K562 (cell line): ENCODE measurements around the gene DHRS2. TPM values are rescaled to one million over a fixed set of nuclear protein-coding genes. Genes with fewer than 3 reads are reported as not detected.

ENCODE experiments used
- ATAC-seq: fragments of 200-7000 bp; cut with Tn5 transposase; 3 replicates; pipeline ENCODE4 v1.9.1; 2020; ENCODE audit warnings: moderate library complexity
- BruUV-seq: library from RNA; stranded (reverse); fragments of 400-500 nt; replicated peaks from 2 replicates; lab custom pipeline; 2021; lab: Mats Ljungman, UMichigan
- CTCF ChIA-PET: fragments of 300-600 bp; formaldehyde crosslinking; extraction: SDS; loops from one replicate; lab custom pipeline; 2021; ENCODE audit warnings: low intra/inter-chr PET ratio; lab: Yijun Ruan, JAX
- POLR2A ChIA-PET: fragments of 300-600, 350-650 bp; sonication (Branson Sonifier 250); formaldehyde crosslinking; extraction: SDS; loops from one replicate; lab custom pipeline; 2021; ENCODE audit warnings: antibody characterized with exemption, inconsistent platforms; lab: Yijun Ruan, JAX
- DNase-seq, 4 experiments: peaks; one replicate each; pipeline versions ENCODE4 v3.0.0 to v3.0.0-alpha.2; 2011 to 2018; ENCODE audit warnings: low spot score in 3 of 4, mixed read lengths in 3 of 4; ENCODE audit errors: extremely low read depth in 1 of 4
- FAIRE-seq: peaks from 2 replicates; lab custom pipeline; 2011; peaks lifted over from hg19 to GRCh38; lab: Jason Lieb, UNC
- H2AFZ ChIP-seq: 2 replicates; pipeline ENCODE4 v1.6.0; 2011; ENCODE audit warnings: low read depth, low read length, control low read depth, inconsistent platforms
- H3K27ac ChIP-seq: fragments of 200-600 bp; 3 replicates; pipeline ENCODE4 v1.8.0; 2011; ENCODE audit warnings: low read depth, mild to moderate bottlenecking, control low read depth, inconsistent platforms, low read length, moderate library complexity, mixed read lengths; ENCODE audit errors: extremely low read depth
- H3K27me3 ChIP-seq, 2 experiments: fragments of 300-600 bp in 1 of 2; 2 replicates in 1 of 2; 3 replicates in 1 of 2; pipeline versions ENCODE4 v1.6.0 to v1.8.0; 2011; ENCODE audit warnings: inconsistent platforms in 2 of 2, low read length in 2 of 2, mild to moderate bottlenecking in 1 of 2, mixed read lengths in 1 of 2, moderate library complexity in 1 of 2; ENCODE audit not compliant: control insufficient read depth in 2 of 2, insufficient read depth in 2 of 2
- H3K36me3 ChIP-seq: fragments of 300-600 bp; 3 replicates; pipeline ENCODE4 v1.8.0; 2011; ENCODE audit warnings: mild to moderate bottlenecking, low read length, inconsistent platforms; ENCODE audit not compliant: control insufficient read depth, insufficient read depth
- H3K4me1 ChIP-seq, 2 experiments: fragments of 200-600 bp in 1 of 2; replicated peaks in 1 of 2; 2 replicates in 1 of 2; 3 replicates in 1 of 2; pipeline versions ENCODE4 v1.5.1 to v1.8.0; 2011; ENCODE audit warnings: inconsistent platforms in 2 of 2, low read length in 2 of 2, mild to moderate bottlenecking in 1 of 2, mixed read lengths in 1 of 2, moderate library complexity in 1 of 2; ENCODE audit not compliant: control insufficient read depth in 2 of 2, insufficient read depth in 2 of 2
- H3K4me2 ChIP-seq: 2 replicates; pipeline ENCODE4 v1.6.1; 2011; ENCODE audit warnings: low read length, control low read depth, inconsistent platforms, mixed read lengths; ENCODE audit not compliant: insufficient read depth
- H3K4me3 ChIP-seq: fragments of 200-600 bp; sonication (generic), shearing (Covaris generic); 2 replicates; pipeline ENCODE4 v1.5.1; 2016; ENCODE audit warnings: control low read depth, inconsistent platforms
- H3K79me2 ChIP-seq: fragments of 200-600 bp; 3 replicates; pipeline ENCODE4 v1.8.0; 2011; ENCODE audit warnings: low read length, inconsistent platforms; ENCODE audit not compliant: control insufficient read depth, insufficient read depth
- H3K9ac ChIP-seq, 2 experiments: 2 replicates each; pipeline versions ENCODE4 v1.6.0 to v1.6.1; 2011; ENCODE audit warnings: low read depth in 2 of 2, low read length in 2 of 2, control low read depth in 1 of 2, inconsistent platforms in 1 of 2, mild to moderate bottlenecking in 1 of 2, mixed read lengths in 1 of 2; ENCODE audit not compliant: insufficient read depth in 1 of 2
- H3K9me1 ChIP-seq: one replicate; pipeline ENCODE4 v1.6.0; 2011; ENCODE audit warnings: inconsistent platforms, mild to moderate bottlenecking, low read length, moderate library complexity; ENCODE audit not compliant: control insufficient read depth, insufficient read depth
- H3K9me3 ChIP-seq: replicated peaks from 2 replicates; pipeline ENCODE4 v1.5.1; 2011; ENCODE audit warnings: low read depth, low read length, inconsistent platforms; ENCODE audit not compliant: control insufficient read depth, insufficient read depth
- H4K20me1 ChIP-seq: replicated peaks from 2 replicates; pipeline ENCODE4 v1.6.1; 2011; ENCODE audit warnings: low read length, inconsistent platforms, mixed read lengths; ENCODE audit not compliant: control insufficient read depth, insufficient read depth
- CEBPB ChIP-seq: fragments of 450-650 bp; IDR thresholded peaks from 2 replicates; pipeline ENCODE4 v1.6.1; 2016; ENCODE audit warnings: missing genetic modification characterization, missing compliant biosample characterization
- HDAC3 ChIP-seq: fragments of 450-650 bp; IDR thresholded peaks from 2 replicates; pipeline ENCODE4 v1.6.1; 2018; ENCODE audit warnings: borderline replicate concordance, mild to moderate bottlenecking, moderate library complexity; ENCODE audit not compliant: partially characterized antibody
- ID3 ChIP-seq, 2 experiments: fragments of 250-450 bp in 1 of 2; fragments of 450-650 bp in 1 of 2; sonication (Bioruptor Pico) in 1 of 2; IDR thresholded peaks; 2 replicates each; pipeline versions ENCODE4 v1.6.1 to v1.8.0; 2016 to 2021; ENCODE audit warnings: mild to moderate bottlenecking in 2 of 2, moderate library complexity in 2 of 2, missing compliant biosample characterization in 1 of 2, missing genetic modification characterization in 1 of 2
- KDM4B ChIP-seq, 2 experiments: fragments of 450-650 bp in 1 of 2; sonication (generic) in 1 of 2; IDR thresholded peaks; 2 replicates each; pipeline ENCODE4 v1.6.1; 2016 to 2017; ENCODE audit warnings: borderline replicate concordance in 2 of 2, antibody characterized with exemption in 1 of 2, low read depth in 1 of 2, mild to moderate bottlenecking in 1 of 2
- MTA2 ChIP-seq: fragments of 450-650 bp; IDR thresholded peaks from 2 replicates; pipeline ENCODE4 v1.6.1; 2016; ENCODE audit warnings: low read depth
- MXI1 ChIP-seq: IDR thresholded peaks from 2 replicates; pipeline ENCODE4 v1.6.1; 2011; ENCODE audit warnings: low read depth, mild to moderate bottlenecking, improper control_type of control experiment, low read length
- NCOA6 ChIP-seq: fragments of 450-650 bp; IDR thresholded peaks from 2 replicates; pipeline ENCODE4 v1.6.1; 2017; ENCODE audit warnings: mild to moderate bottlenecking
- TBP ChIP-seq: optimal IDR thresholded peaks from 2 replicates; pipeline ENCODE3; 2011; ENCODE audit warnings: low read depth, low read length, improper control_type of control experiment
- TFAM ChIP-seq: fragments of 250-450 bp; sonication (Bioruptor Pico); conservative IDR thresholded peaks from 2 replicates; pipeline ENCODE4 v1.5.0; 2021; ENCODE audit warnings: mild to moderate bottlenecking, moderate library complexity
- VEZF1 ChIP-seq: fragments of 200-800 bp; sonication (Bioruptor generic); IDR thresholded peaks from 2 replicates; pipeline ENCODE4 v1.6.1; 2017; ENCODE audit warnings: missing genetic modification characterization, missing compliant biosample characterization
- ZFP1 ChIP-seq: fragments of 450-650 bp; formaldehyde crosslinking; IDR thresholded peaks from 2 replicates; pipeline ENCODE4 v1.4.0; 2020; ENCODE audit warnings: mild to moderate bottlenecking, mixed read lengths
- ZFX ChIP-seq: sonication (generic); formaldehyde crosslinking; IDR thresholded peaks from 2 replicates; pipeline ENCODE4 v1.8.0; 2022; ENCODE audit warnings: mild to moderate bottlenecking, missing genetic modification reagents, moderate library complexity
- ZNF280A ChIP-seq: fragments of 450-650 bp; IDR thresholded peaks from 2 replicates; pipeline ENCODE4 v1.6.1; 2018; ENCODE audit warnings: mild to moderate bottlenecking, low read depth; ENCODE audit not compliant: partially characterized antibody
- ZNF511 ChIP-seq: sonication (generic); formaldehyde crosslinking; IDR thresholded peaks from 2 replicates; pipeline ENCODE4 v1.8.0; 2022; ENCODE audit warnings: mild to moderate bottlenecking, missing genetic modification reagents
- WGBS: fragments of 100-300 bp; shearing (Covaris generic); methylation state at CpG from one replicate; pipeline ENCODE4 v1.1.6; 2016; ENCODE audit warnings: low coverage, mixed read lengths; ENCODE audit not compliant: insufficient coverage; ENCODE audit errors: missing lambda C conversion rate; 5-methylcytosine and 5-hydroxymethylcytosine counted together
- in situ Hi-C: fragments of 300-500 bp; cut with MboI; formaldehyde crosslinking; loops from 4 replicates; pipeline ENCODE4 v1.15.0; 2018; ENCODE audit warnings: inconsistent platforms, mixed read lengths
- intact Hi-C: fragments of 100-400 bp; cut with micrococcal nuclease; formaldehyde crosslinking; loops from 2 replicates; pipeline ENCODE4 v1.14.2; 2022
- polyA plus RNA-seq, 8 experiments: library from polyadenylated mRNA; depleted of rRNA in 4 of 8; stranded (reverse) in 5 of 8; unstranded in 3 of 8; fragments of >200 nt; fragmentation: Nextera tagmentation in 2 of 8; fragmentation: Illumina TruSeq in 1 of 8; extraction: Ambion mirVana in 2 of 8; extraction: Trizol in 1 of 8; gene quantifications; 2 replicates each; pipeline versions ENCODE4 v1.2.1 to v1.2.3, GENCODE V29; 2011 to 2014; ENCODE audit warnings: inconsistent platforms in 1 of 8, missing spikeins in 1 of 8
- total RNA-seq, 7 experiments: library from RNA; depleted of rRNA in 6 of 7; stranded (reverse); fragments of >200 nt in 6 of 7; fragmentation: Illumina TruSeq in 2 of 7; extraction: Trizol in 2 of 7; gene quantifications; 2 replicates each; pipeline versions ENCODE4 v1.2.1 to v1.2.3, GENCODE V29; 2011 to 2021; ENCODE audit warnings: low replicate concordance in 1 of 7
- TF ChIP-seq, protein P1 (sequence below): fragments of 450-650 bp; IDR thresholded peaks from one replicate; pipeline ENCODE4 v1.6.1; 2018; ENCODE audit warnings: mild to moderate bottlenecking, moderate library complexity; ENCODE audit not compliant: partially characterized antibody

DHRS2 gene
- total and polyA plus RNA-seq, 9 of the 15 experiments (the other 6 are each of a cell fraction or from before 2014, with no cell fraction given): 2.9 to 96.8 (median 64.4) TPM

DNA sequence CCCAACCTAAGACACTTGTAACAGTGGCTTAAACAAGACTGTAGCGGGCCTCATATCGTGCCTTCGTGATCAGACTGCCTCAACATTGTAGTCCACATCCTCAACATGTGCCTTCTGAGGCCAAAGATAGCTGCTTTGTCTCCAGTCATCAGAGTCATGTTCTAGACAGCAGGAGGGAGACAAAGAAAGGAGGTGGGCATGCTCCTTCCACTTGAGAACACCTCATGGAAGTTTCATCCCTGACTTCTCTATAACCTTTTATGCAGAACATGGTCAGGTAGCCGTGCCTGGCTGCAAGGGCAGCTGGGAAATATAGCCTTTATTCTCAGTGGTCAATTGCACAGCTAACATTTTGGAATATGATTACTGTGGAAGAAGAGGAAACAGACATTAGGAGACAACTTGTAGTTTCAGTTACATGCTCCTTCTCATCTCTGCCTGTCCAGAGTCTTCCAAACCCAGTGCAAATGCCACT, 25.3 kb upstream of the DHRS2 start:
- Histone ChIP-seq H3K4me2 (no peak overlapping the region), H3K4me1 (no peaks in the 10 kb centered on the region), H3K36me3 (no peaks in the 10 kb centered on the region), H3K9ac (no peak overlapping the region), H4K20me1 (no peaks in the 10 kb centered on the region), H3K9me3 (no peaks in the 10 kb centered on the region), H3K4me3 (no peak overlapping the region), H3K27ac (no peak overlapping the region), H3K79me2 (no peaks in the 10 kb centered on the region), H3K9me1 (no peaks in the 10 kb centered on the region), H3K27me3 (peaks cover 0 to 14% of the 10 kb centered on the region in 2 experiments; a peak in 2 of 5 replicates), H2AFZ (no peak overlapping the region)
- ChIA-PET POLR2A (interaction anchor here (0.8 kb wide), 1 partner anchor 11 kb away, joined by 4 read pairs; no protein-coding TSS in a partner anchor), CTCF (interaction anchor here (1.1 kb wide), 1 partner anchor 21 kb away, joined by 5 read pairs; no protein-coding TSS in a partner anchor)
- intact Hi-C loops: no loop called here
- WGBS: 2% methylated on average over 4 of the region's 4 CpGs
- no peak for FAIRE-seq
- ATAC-seq: no peak
- in situ Hi-C loops: no loop called here
- TF ChIP-seq ZFX (no peak), VEZF1 (CRISPR knock-in tag) (no peak), ID3 (CRISPR knock-in tag; IDR thresholded peaks at IDR 0.05) (no peak), ID3 (tag; IDR thresholded peaks at IDR 0.05) (no peak), NCOA6 (no peak), ZNF511 (no peak), TBP (no peak), ZNF280A (no peak), MTA2 (no peak), KDM4B (IDR thresholded peaks at IDR 0.05; ENCODE audit: borderline replicate concordance in 2 of 2, low read depth in 1 of 2) (no peak), ZFP1 (CRISPR knock-in tag) (no peak), HDAC3 (no peak), TFAM (CRISPR knock-in tag) (no peak), CEBPB (no peak), MXI1 (no peak)
- TF ChIP-seq, protein P1, sequence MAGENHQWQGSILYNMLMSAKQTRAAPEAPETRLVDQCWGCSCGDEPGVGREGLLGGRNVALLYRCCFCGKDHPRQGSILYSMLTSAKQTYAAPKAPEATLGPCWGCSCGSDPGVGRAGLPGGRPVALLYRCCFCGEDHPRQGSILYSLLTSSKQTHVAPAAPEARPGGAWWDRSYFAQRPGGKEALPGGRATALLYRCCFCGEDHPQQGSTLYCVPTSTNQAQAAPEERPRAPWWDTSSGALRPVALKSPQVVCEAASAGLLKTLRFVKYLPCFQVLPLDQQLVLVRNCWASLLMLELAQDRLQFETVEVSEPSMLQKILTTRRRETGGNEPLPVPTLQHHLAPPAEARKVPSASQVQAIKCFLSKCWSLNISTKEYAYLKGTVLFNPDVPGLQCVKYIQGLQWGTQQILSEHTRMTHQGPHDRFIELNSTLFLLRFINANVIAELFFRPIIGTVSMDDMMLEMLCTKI: no peak
- BruUV-seq: no TSS peak
- no peak for DNase-seq
